Measurements from ENCODE around the gene NUDT17. TPM values are rescaled to one million over a fixed set of nuclear protein-coding genes. Genes with fewer than 3 reads are reported as not detected.
A peak's percentile ranks its signal among the peaks of the same experiment; 100 is the strongest.

NUDT17 gene
- total RNA-seq: 0.53 and 1.2 TPM in 2 replicates

GRCh38 chr1:145845514-145846161 is at the start of gene NUDT17:
Gene NUDT17 (plus strand): TSS chr1:145845630. CDS start chr1:145845641, 11 bp downstream.
- H3K27me3 ChIP-seq (ENCODE audit: control insufficient read depth, insufficient read depth, low read length): no peaks in the 10 kb centered on the region
- peak within 1 kb of the TSS; percentile 48 for H3K4me3 ChIP-seq (ENCODE audit: low read depth, low read length)
- DNase-seq (ENCODE audit: low read depth): peak; percentile 44
- H3K36me3 ChIP-seq (ENCODE audit: control insufficient read depth, insufficient read depth, low read length): peaks cover 20% of the 10 kb centered on the region
- FAIRE-seq: no peak
- TF ChIP-seq CTCF (IDR thresholded peaks at IDR 0.05; ENCODE audit: insufficient read depth, low read length, severe bottlenecking): peak; percentile 94

DNA sequence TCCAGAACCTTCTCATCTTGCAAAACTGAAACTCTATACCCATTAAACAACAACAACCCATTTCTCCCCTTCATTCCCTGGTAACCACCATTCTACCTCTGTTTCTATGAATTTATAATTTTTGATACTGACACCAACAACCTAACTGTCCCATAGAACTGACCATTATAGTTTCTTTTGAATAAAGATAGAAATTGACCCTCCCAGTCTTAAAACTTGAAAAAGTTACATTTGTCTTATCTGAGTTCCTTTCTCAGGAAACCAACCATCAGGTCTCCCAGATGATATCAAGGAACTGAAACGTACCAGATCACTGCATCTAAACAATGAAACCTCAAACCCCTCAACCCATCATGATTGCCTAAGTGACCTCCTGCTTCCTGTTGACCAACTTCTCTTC is 48.7 kb upstream of the NUDT17 start:
- DNase-seq (ENCODE audit: low read depth) (no peak), FAIRE-seq (no peak)
- no peak for TF ChIP-seq CTCF (IDR thresholded peaks at IDR 0.05; ENCODE audit: insufficient read depth, low read length, severe bottlenecking)
- Histone ChIP-seq H3K36me3 (ENCODE audit: control insufficient read depth, insufficient read depth, low read length) (no peaks in the 10 kb centered on the region), H3K27me3 (ENCODE audit: control insufficient read depth, insufficient read depth, low read length) (no peaks in the 10 kb centered on the region), H3K4me3 (ENCODE audit: low read depth, low read length) (no peak overlapping the region)

- Histone ChIP-seq H3K4me3 (ENCODE audit: low read depth, low read length) (no peak overlapping the region), H3K36me3 (ENCODE audit: control insufficient read depth, insufficient read depth, low read length) (no peaks in the 10 kb centered on the region), H3K27me3 (ENCODE audit: control insufficient read depth, insufficient read depth, low read length) (no peaks in the 10 kb centered on the region)
- no peak for FAIRE-seq
- no peak for DNase-seq (ENCODE audit: low read depth)
- TF ChIP-seq CTCF (IDR thresholded peaks at IDR 0.05; ENCODE audit: insufficient read depth, low read length, severe bottlenecking): no peak
Observed at GRCh38 chr1:145799806-145800205, 45.6 kb upstream of the NUDT17 start.

GRCh38 chr1:145804235-145805045 is 41.0 kb upstream of the NUDT17 start:
- no peak for FAIRE-seq
- no peak for DNase-seq (ENCODE audit: low read depth)
- H3K36me3 ChIP-seq (ENCODE audit: control insufficient read depth, insufficient read depth, low read length): no peaks in the 10 kb centered on the region
- TF ChIP-seq CTCF (IDR thresholded peaks at IDR 0.05; ENCODE audit: insufficient read depth, low read length, severe bottlenecking): no peak
- no peak overlapping the region for H3K4me3 ChIP-seq (ENCODE audit: low read depth, low read length)
- H3K27me3 ChIP-seq (ENCODE audit: control insufficient read depth, insufficient read depth, low read length): no peaks in the 10 kb centered on the region

DNA sequence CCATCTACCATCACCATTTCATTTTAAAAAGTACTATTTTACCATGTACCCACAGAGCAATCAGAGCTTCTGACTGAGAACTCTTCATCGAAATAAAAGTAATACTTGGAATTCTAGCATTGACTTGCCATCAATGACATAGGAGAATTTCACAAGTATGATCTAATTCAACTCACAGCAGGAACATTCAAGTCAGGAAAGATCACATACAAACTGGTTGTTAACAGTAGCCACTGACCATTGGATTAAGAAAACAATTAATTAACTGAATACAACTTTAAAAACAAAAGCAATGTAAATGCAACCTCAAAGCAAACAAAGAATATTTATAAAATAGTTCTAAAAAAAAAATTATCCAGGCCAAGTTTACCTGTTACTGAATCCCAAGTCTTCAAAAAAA is 40.4 kb upstream of the NUDT17 start:
- TF ChIP-seq CTCF (IDR thresholded peaks at IDR 0.05; ENCODE audit: insufficient read depth, low read length, severe bottlenecking): no peak
- Histone ChIP-seq H3K27me3 (ENCODE audit: control insufficient read depth, insufficient read depth, low read length) (no peaks in the 10 kb centered on the region), H3K36me3 (ENCODE audit: control insufficient read depth, insufficient read depth, low read length) (no peaks in the 10 kb centered on the region), H3K4me3 (ENCODE audit: low read depth, low read length) (no peak overlapping the region)
- FAIRE-seq: no peak
- DNase-seq (ENCODE audit: low read depth): peak; percentile 23

Data from bronchial epithelial cell (primary cell).